Measurements from ENCODE around the gene CRIM1. TPM values are rescaled to one million over a fixed set of nuclear protein-coding genes. Genes with fewer than 3 reads are reported as not detected.

The CRIM1 gene
- total RNA-seq, 6 experiments from 2014 or later = 731 to 946 (median 839) TPM

DNA sequence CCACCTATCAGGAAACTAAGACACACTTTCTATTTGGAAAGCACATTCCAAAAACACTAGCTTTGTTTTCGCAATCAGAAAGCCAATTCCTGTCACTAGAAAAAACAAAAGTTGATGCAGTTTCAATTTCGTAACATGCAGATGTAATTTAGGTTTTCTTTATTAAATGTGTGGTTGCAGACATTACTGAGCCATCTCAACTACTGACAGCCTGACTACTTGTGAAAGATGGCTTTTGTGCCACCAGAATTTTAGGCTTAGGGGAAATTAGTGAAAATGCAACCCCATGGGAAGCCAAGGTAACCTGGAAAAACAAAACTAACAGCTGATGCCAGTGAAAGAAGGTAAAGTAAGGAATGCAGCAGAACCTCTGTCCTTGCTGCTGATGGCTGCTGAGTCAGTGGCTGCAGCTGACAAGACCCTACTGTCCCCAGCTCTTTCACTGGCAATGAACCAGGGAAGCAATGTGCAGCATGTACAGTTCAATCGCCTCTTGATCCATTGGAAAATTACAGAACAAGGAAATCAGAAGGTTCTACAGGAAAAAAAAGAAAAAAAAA lies 207.5 kb downstream of the CRIM1 start:
- Mint-ChIP-seq H3K27ac (peak overlapping the region; percentile 89), H3K4me1 (ENCODE audit: low read depth) (peaks cover 96% of the 10 kb centered on the region), H3K4me3 (peak overlapping the region; percentile 71), H3K27me3 (ENCODE audit: insufficient read depth) (peaks cover 69% of the 10 kb centered on the region), H3K9me3 (peaks cover 37% of the 10 kb centered on the region), H3K36me3 (ENCODE audit: low read depth) (peaks cover 78% of the 10 kb centered on the region)
- peak; percentile 47 for DNase-seq
- TF ChIP-seq, protein P1, sequence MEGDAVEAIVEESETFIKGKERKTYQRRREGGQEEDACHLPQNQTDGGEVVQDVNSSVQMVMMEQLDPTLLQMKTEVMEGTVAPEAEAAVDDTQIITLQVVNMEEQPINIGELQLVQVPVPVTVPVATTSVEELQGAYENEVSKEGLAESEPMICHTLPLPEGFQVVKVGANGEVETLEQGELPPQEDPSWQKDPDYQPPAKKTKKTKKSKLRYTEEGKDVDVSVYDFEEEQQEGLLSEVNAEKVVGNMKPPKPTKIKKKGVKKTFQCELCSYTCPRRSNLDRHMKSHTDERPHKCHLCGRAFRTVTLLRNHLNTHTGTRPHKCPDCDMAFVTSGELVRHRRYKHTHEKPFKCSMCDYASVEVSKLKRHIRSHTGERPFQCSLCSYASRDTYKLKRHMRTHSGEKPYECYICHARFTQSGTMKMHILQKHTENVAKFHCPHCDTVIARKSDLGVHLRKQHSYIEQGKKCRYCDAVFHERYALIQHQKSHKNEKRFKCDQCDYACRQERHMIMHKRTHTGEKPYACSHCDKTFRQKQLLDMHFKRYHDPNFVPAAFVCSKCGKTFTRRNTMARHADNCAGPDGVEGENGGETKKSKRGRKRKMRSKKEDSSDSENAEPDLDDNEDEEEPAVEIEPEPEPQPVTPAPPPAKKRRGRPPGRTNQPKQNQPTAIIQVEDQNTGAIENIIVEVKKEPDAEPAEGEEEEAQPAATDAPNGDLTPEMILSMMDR (IDR thresholded peaks at IDR 0.05) = no peak

DNA sequence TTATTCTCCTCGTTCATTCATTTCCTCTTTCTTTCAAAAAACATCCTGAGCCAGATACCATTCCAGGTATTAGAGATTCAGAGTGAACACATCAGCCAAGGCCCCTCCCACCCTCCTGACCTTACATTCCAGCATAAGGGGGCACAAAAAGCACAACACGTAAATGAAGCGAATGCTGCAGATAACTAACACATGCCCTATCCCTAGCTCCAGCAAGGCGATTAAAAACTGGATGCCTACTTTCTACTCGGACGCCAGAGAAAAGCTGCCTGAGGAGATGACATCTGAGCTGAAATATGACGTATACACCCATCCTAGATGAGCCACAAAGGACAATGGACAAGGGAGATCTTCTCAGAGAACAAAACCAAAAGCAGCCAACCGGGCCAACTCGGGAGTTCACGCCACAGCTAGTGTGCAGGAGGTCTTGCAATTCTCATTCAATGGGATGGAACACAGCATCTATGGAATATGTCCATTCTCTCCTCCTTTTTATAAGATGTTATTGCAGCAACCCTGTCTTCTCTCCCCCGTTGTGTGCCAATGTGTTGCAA lies 208.9 kb downstream of the CRIM1 start:
- Mint-ChIP-seq H3K4me1 (ENCODE audit: low read depth) (peaks cover 96% of the 10 kb centered on the region), H3K27ac (peak overlapping the region; percentile 89), H3K9me3 (peaks cover 34% of the 10 kb centered on the region), H3K4me3 (peak overlapping the region; percentile 71), H3K36me3 (ENCODE audit: low read depth) (peaks cover 66% of the 10 kb centered on the region), H3K27me3 (ENCODE audit: insufficient read depth) (peaks cover 61% of the 10 kb centered on the region)
- TF ChIP-seq, protein P1 (IDR thresholded peaks at IDR 0.05) = no peak
- no peak for DNase-seq

DNA sequence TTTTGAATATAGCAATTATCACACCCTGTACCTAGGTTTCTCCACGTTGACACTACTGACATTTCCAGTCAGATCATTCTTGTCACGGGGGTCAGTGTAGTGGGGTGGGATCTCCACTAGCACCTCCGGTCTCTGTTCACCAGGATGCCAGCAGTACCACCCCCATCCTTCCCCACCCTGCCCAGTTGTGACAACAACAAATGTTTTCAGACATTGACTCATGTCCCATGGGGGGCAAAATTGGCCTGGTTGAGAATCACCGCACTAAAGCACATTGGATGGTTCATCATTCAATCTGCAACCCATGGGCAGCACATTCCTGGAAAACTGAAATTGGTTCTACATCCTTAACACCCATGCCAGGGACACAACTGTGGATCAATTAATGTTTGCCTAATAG lies 210.1 kb downstream of the CRIM1 start:
- peaks cover 49% of the 10 kb centered on the region for H3K27me3 Mint-ChIP-seq (ENCODE audit: insufficient read depth)
- H3K36me3 Mint-ChIP-seq (ENCODE audit: low read depth) = peaks cover 57% of the 10 kb centered on the region
- peak overlapping the region; percentile 89 for H3K27ac Mint-ChIP-seq
- TF ChIP-seq, protein P1 (IDR thresholded peaks at IDR 0.05) = no peak
- peaks cover 94% of the 10 kb centered on the region for H3K4me1 Mint-ChIP-seq (ENCODE audit: low read depth)
- DNase-seq = no peak
- H3K4me3 Mint-ChIP-seq = peak overlapping the region; percentile 71
- H3K9me3 Mint-ChIP-seq = peaks cover 28% of the 10 kb centered on the region

DNA sequence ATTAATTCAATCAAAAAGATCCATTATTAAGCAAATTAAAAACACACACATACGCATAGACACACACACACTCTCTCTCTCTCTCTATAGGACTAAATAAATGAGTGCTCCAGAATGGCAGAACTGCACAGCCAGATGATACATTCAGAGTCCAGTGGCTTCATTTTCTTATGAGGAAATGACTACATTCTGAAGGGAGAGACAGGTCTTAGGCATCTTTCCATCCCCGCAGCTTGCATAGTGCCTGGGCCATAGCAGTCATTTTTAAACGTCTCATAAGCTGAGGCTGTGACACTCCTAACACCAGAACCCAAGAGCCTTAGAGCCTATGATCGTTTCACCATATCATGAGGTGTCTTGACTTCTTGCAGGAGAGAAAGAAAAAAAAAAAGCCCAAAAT lies 211.3 kb downstream of the CRIM1 start:
- no peak for DNase-seq
- Mint-ChIP-seq H3K27me3 (ENCODE audit: insufficient read depth) (peaks cover 43% of the 10 kb centered on the region), H3K36me3 (ENCODE audit: low read depth) (peaks cover 60% of the 10 kb centered on the region), H3K4me3 (peak overlapping the region; percentile 58), H3K9me3 (peaks cover 24% of the 10 kb centered on the region), H3K4me1 (ENCODE audit: low read depth) (peaks cover 89% of the 10 kb centered on the region), H3K27ac (peak overlapping the region; percentile 89)
- TF ChIP-seq, protein P1 (IDR thresholded peaks at IDR 0.05) = no peak

DNA sequence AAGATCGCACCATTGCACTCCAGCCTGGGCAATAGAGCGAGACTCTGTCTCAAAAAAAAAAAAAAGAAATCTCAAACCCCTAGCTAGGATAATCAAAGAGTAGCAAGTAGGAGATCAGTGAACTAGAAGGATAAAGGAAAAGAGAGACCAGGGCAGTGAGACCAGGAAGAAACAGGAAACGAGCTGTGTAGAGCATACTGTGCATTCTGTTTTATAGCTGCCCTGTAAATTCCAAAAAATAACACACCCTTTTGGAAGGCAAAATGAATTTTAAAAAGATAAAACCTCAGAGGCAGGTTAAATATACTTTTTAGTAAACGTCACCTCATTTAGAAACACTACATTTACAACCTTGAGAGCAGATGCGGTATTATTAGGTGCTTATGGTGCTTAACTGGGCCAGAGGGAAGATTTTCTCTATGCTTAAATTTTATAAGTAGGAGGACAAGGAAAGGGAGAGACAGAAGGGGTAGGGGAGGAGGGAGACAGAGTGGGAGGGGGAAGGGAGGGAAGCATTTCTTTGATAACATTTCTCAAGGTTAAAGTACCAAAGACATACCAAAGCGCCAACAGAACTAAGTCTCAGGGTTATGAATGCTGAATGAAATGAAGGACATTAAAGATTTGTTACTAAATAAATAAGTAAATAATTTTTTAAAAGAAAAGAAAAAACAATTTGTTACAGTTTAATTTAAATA lies 212.3 kb downstream of the CRIM1 start:
- Mint-ChIP-seq H3K9me3 (peaks cover 24% of the 10 kb centered on the region), H3K4me3 (peak overlapping the region; percentile 66), H3K4me1 (ENCODE audit: low read depth) (peaks cover 89% of the 10 kb centered on the region), H3K36me3 (ENCODE audit: low read depth) (peaks cover 69% of the 10 kb centered on the region), H3K27ac (peak overlapping the region; percentile 89), H3K27me3 (ENCODE audit: insufficient read depth) (peaks cover 44% of the 10 kb centered on the region)
- TF ChIP-seq, protein P1 (IDR thresholded peaks at IDR 0.05) = no peak
- no peak for DNase-seq

Measured in HFFc6 (cell line).